Measurements from ENCODE around the gene NECTIN2.
"Not testable (repeated sequence)": the region's sequence is repeated elsewhere in the genome, so short reads cannot be mapped to it uniquely, and the experiment has no call there.

The NECTIN2 gene

GRCh38 chr19:44879309-44880065, 33.4 kb downstream of the NECTIN2 start:
- intact Hi-C loops (cut with DNase I): no loop called here

GRCh38 chr19:44882063-44882462, 36.0 kb downstream of the NECTIN2 start:
- intact Hi-C loops (cut with DNase I): no loop called here
- no peak for DNase-seq

More at GRCh38 chr19:44879309-44880065, 33.4 kb downstream of the NECTIN2 start:
- no peak for DNase-seq

GRCh38 chr19:44882619-44883397, 36.7 kb downstream of the NECTIN2 start:
- intact Hi-C loops (cut with DNase I); DNase-seq: not testable (repeated sequence)

- DNase-seq: no peak
- intact Hi-C loops (cut with DNase I): no loop called here
Observed at GRCh38 chr19:44883922-44884321, 37.8 kb downstream of the NECTIN2 start.

GRCh38 chr19:44884566-44884965, 38.5 kb downstream of the NECTIN2 start:
- intact Hi-C loops (cut with DNase I): no loop called here
- DNase-seq: no peak

- DNase-seq: no peak
- intact Hi-C loops (cut with DNase I): no loop called here
Observed at GRCh38 chr19:44886141-44886540, 40.0 kb downstream of the NECTIN2 start.

- intact Hi-C loops (cut with DNase I): no loop called here
Observed at GRCh38 chr19:44887648-44888047, 41.6 kb downstream of the NECTIN2 start.

GRCh38 chr19:44888335-44888734, 42.2 kb downstream of the NECTIN2 start:
- intact Hi-C loops (cut with DNase I); DNase-seq: not testable (repeated sequence)

More at GRCh38 chr19:44887648-44888047, 41.6 kb downstream of the NECTIN2 start:
- no peak for DNase-seq

GRCh38 chr19:44889830-44890365, 43.8 kb downstream of the NECTIN2 start:
- intact Hi-C loops (cut with DNase I): no loop called here
- no peak for DNase-seq

GRCh38 chr19:44890366-44891015, 44.4 kb downstream of the NECTIN2 start:
- intact Hi-C loops (cut with DNase I): no loop called here
- peak in 9 of 10 donors; percentile 99 to 100 (median 100) for DNase-seq

GRCh38 chr19:44891016-44891882, 45.2 kb downstream of the NECTIN2 start, which contains the start of gene TOMM40:
TOMM40 (plus strand) TSS chr19:44891254; CDS start chr19:44891416, 162 bp downstream.
- peak in 2 of 10 donors; percentile 99 for DNase-seq
- intact Hi-C loops (cut with DNase I): no loop called here

GRCh38 chr19:44892932-44893331, 46.8 kb downstream of the NECTIN2 start:
- intact Hi-C loops (cut with DNase I): no loop called here
- DNase-seq: no peak

- intact Hi-C loops (cut with DNase I): no loop called here
- no peak for DNase-seq
Observed at GRCh38 chr19:44893332-44894051, 47.4 kb downstream of the NECTIN2 start.

GRCh38 chr19:44894052-44894400, 47.9 kb downstream of the NECTIN2 start:
- DNase-seq: no peak
- intact Hi-C loops (cut with DNase I): no loop called here

GRCh38 chr19:44894946-44895345, 48.8 kb downstream of the NECTIN2 start:
- no peak for DNase-seq
- intact Hi-C loops (cut with DNase I): no loop called here

GRCh38 chr19:44897835-44898234, 51.7 kb downstream of the NECTIN2 start:
- no peak for DNase-seq
- intact Hi-C loops (cut with DNase I): no loop called here

GRCh38 chr19:44900328-44901244, 54.5 kb downstream of the NECTIN2 start:
- intact Hi-C loops (cut with DNase I): loop anchor here (5.0 kb wide), 1 partner anchor 157 kb away; no protein-coding TSS in a partner anchor
- no peak for DNase-seq

- no peak for DNase-seq
- intact Hi-C loops (cut with DNase I): loop anchor here (2.0 to 5.0 kb wide), 2 partner anchors 48 to 154 kb away; no protein-coding TSS in a partner anchor
Observed at GRCh38 chr19:44903216-44903601, 57.1 kb downstream of the NECTIN2 start.
